Stimulated activated CD8-positive, alpha-beta memory T cell treated with anti-CD3 and anti-CD28 coated beads, Interleukin-15, amount 100 ng/mL, for 4 hours (primary cell): ENCODE results near the gene ACADVL.

ENCODE experiments used
- DNase-seq, 2 donors: peaks; one replicate each; pipeline ENCODE4 v3.0.0-alpha.2; 2020; ENCODE audit warnings: low read depth in 2 of 2

Gene ACADVL

DNA sequence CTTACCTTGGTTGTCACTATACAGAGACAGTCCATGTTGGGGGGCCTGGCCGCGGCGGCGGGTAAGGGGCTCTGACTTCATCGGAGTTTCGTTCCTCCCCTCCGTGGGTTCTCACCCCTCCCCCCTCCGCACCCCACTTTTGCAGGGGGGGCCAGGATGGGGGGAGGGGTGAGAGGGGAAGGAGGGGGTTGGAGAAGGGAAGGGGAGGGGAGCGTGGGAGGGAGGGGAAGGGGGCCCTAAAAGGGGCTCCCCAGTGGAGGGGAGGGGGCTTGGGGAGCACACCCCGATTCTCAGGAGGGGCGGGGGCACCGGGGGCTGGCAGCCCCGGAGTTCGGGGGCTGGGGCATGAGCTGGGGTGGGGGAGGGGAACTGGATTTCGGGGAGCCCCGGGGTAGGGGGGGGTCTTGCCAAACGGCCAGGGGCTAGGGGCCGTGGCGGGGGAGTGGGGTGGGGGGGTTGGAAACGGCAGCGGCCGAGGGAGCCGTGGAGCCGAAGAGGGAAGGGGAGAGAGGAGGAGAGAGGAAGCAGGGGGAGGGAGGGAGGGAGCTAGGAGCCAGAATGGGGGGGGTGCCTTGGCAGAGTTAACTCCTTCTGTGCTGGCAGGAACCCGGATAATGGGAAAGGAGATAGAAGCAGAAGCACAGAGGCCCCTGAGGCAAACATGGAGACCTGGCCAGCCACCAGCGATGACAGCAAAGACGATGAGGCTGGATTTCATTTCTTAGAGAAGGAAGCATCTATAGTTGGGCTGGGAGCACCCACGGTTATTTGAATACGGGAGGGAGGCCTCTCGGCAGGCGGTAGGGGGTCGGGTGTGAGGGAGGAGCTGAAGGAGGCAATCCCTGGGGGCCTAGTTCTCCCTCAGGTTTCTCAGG lies 2.4 kb upstream of the ACADVL start:
- no peak for DNase-seq

DNA sequence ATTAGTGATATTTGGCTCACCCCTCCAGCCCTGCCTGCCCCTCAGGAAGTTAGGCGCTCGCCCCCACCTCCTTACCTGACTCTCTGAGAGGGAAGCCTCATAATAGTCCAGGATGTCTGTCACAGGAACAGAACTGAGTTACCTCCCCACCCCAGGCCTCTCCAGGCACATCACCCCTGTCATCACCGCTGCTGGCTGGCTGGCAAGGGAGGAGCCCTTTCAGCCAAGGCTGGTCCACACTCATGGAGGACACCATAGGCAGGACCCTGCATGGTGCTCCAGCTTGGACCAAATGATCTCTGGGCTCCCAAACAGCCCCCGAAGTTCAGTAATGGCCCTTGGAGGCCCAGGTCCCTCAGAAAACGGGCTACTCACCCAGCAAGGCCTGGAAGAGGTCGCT lies 1.6 kb upstream of the ACADVL start:
- DNase-seq = no peak

DNA sequence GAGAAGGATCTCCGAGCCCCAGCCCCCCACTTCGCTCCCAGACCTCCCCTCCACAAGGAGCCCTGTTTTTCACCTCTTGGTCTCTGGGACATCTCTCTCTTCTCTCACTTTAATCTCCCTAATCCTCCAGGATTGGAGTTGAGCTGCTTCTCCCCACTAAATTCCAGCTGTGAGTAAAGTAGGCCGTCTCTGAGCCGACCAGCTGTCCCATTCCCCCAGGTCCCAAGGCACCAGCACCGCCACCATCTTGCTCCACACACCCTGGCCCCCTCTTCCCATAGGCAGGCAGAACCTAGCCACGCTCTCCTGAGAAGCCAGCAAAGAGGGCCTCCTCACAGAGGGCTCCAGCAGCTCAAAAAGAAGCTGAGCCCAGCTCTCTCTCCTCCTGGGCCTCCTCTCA lies 980 bp upstream of the ACADVL start:
- no peak for DNase-seq

DNA sequence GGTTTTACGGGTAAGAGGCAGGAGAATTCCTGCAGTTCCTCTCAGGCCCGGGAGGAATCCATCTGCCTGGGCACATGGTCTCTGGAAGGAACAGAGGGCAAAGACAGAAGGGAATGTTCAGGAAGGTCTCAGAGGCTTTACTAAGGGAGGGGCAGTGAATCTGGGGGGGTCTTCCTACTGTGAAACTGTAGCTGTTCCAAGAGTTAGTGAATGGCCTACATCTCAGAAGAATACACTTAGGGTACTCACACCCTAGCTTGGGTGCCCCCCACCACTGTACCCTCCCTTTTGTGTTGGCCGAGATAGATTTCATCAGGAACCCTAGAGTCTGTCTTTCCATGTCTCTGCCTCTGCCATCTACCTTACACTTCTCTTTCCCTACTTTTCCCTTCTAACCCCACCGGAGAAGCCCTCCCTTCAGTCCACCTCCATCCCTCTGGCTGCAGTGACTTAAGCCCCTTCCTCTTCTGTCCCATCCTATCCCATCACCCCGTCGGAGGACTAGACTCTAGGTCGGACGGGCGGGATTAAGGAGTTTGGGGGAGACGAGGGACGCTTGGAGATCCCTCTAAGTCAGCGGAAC lies 418 bp upstream of the ACADVL start:
- DNase-seq = no peak

DNA sequence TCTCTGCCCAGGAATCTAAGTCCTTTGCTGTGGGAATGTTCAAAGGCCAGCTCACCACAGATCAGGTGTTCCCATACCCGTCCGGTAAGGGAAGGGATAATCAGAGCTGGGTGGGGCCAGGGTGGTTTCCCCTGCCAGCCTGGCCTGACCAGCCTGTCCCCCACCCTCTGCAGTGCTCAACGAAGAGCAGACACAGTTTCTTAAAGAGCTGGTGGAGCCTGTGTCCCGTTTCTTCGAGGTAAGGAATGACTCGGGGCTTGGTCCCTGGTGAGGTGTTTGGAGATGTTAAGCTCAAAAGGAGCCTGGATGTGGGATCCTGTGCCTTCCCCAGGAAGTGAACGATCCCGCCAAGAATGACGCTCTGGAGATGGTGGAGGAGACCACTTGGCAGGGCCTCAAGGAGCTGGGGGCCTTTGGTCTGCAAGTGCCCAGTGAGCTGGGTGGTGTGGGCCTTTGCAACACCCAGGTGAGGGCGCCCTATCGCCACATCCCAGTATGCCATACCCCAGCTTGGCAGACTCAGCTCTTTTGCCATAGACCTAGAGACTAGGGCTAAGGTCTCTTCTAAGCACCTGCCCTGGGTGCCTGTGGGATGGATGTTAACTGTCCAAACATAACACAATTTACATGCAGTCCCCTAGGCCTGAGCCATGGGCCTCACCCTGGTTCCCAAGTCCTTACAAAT lies 997 bp downstream of the ACADVL start:
- DNase-seq = peak in 1 of 2 donors; percentile 24

DNA sequence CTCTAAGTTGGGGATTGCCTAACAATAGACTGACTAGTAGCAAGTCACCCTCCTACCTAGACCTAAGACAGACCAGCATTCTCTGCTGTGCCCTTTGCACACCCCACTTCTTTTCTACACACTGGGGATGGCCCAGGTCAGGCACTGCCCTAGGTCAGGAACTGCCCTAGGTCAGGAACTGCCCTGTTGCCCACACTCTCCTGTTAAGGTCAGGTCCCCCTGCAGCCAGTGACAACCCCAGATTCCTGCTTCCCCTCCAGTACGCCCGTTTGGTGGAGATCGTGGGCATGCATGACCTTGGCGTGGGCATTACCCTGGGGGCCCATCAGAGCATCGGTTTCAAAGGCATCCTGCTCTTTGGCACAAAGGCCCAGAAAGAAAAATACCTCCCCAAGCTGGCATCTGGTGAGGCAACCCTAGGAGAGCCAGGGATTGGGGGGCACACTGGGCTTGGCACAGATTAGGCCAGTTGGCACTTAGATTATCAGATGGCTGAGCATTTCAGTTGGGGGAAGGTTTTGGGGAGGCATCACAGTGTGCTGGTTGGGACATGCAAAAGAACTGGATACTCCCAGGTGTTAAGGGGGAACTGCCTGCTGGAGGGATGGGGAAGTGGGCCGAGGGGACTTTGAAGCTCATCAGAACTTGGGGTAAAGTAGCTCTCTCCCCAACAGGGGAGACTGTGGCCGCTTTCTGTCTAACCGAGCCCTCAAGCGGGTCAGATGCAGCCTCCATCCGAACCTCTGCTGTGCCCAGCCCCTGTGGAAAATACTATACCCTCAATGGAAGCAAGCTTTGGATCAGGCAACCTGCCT lies 1.7 kb downstream of the ACADVL start:
- DNase-seq = no peak

DNA sequence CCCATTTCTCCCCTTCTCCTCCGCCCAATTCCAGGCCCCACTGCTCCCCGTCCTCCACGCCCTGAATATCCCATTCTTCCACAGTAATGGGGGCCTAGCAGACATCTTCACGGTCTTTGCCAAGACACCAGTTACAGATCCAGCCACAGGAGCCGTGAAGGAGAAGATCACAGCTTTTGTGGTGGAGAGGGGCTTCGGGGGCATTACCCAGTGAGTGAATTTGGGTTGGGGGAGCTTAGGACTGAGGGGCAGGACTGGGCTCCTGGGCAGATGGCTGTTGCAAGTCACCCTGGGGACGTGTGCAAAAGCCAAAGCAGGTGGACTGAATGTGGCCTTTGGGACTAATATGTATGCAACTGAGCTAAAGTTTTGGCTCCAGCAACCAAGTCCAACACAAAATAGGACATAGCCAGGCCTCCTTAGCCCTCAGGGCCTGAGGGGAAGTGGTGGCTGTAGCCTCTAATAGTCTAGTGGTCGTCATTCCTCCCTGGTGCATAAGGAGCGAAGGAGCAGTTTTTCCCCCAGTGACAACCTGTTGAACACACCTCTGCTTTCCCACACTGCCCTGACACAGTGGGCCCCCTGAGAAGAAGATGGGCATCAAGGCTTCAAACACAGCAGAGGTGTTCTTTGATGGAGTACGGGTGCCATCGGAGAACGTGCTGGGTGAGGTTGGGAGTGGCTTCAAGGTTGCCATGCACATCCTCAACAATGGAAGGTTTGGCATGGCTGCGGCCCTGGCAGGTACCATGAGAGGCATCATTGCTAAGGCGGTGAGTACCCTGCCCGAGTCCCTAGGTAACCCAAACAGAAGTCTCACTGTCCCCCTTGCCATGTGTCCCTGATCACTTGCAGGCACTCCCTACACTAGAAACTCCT lies 2.6 kb downstream of the ACADVL start:
- DNase-seq = no peak

DNA sequence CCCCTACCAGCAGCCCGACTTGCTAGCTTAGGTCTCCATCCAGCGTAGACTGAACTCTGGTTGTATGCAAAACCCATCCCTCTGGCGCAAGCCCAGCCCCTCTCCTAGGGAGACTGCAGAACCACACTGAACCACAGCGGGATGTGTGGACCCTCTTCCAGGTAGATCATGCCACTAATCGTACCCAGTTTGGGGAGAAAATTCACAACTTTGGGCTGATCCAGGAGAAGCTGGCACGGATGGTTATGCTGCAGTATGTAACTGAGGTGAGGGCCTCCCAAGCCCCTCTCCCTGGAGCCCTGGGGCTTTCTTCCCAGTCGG lies 3.2 kb downstream of the ACADVL start:
- no peak for DNase-seq

DNA sequence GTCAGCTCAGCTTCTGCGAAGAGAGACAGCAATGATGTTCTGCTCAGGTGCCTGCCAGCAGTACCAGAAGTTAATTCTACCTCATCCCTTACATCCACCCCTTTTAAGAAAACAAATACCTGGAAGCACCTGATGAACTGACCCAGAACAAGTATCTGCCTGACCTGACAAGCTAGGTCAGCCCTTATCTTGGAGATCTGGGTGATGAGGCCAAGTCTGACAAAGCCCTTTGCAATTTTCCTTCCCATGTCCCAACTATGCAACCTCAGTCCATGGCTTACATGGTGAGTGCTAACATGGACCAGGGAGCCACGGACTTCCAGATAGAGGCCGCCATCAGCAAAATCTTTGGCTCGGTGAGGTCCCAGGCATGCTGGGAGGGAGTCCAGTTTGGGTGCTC lies 3.6 kb downstream of the ACADVL start:
- DNase-seq = no peak

DNA sequence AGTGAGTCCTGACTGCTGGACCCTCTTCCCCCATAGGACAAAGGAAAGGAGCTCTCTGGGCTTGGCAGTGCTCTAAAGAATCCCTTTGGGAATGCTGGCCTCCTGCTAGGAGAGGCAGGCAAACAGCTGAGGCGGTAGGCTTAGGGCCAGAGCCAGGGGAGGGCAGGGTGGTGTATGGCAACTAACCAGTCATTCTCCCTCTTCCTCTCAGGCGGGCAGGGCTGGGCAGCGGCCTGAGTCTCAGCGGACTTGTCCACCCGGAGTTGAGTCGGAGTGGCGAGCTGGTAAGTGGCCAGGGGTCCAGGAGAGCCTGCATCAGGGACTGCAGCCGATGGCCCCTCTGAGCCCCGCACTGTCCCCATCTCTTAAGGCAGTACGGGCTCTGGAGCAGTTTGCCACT lies 4.4 kb downstream of the ACADVL start:
- DNase-seq = no peak

DNA sequence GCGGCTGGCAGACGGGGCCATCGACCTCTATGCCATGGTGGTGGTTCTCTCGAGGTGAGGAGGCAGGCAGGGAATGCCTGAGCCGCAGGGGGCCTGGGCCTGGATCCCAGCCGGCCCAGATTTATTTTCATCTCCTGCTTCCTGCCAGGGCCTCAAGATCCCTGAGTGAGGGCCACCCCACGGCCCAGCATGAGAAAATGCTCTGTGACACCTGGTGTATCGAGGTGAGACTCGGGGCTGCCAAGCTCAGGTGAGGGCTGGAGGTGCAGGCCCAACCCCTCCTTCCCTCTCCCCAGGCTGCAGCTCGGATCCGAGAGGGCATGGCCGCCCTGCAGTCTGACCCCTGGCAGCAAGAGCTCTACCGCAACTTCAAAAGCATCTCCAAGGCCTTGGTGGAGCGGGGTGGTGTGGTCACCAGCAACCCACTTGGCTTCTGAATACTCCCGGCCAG lies 4.9 kb downstream of the ACADVL start:
- DNase-seq = no peak

DNA sequence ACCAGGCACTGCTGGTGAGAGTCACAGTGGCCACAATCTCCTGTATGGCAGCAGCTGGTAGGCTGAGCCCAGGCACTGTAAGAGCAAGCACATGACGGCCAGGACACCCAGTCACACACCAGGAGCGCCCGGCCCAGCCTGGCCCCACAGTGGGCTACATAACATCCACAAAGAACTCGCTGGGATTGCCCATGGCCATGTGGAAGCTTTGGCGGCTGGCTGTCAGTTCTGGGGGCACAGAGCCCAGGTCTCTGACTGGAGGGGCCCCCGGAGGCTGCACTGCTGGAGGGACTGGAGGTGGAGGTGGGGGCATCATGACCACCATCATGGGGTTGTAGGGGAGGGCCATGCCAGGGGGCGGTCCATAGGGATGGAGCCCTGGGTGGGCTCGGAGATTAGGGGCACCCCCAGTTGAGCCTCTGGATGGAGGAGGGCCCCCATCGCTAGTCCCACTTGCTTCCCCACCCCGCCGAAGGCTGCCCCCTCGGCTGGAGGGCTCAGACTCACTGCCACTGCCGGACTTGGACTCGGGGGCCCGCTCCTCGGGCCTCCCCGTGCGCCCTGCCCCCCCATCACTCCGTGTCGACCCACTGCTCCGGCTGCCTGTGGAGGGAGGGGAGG lies 6.1 kb downstream of the ACADVL start:
- no peak for DNase-seq

DNA sequence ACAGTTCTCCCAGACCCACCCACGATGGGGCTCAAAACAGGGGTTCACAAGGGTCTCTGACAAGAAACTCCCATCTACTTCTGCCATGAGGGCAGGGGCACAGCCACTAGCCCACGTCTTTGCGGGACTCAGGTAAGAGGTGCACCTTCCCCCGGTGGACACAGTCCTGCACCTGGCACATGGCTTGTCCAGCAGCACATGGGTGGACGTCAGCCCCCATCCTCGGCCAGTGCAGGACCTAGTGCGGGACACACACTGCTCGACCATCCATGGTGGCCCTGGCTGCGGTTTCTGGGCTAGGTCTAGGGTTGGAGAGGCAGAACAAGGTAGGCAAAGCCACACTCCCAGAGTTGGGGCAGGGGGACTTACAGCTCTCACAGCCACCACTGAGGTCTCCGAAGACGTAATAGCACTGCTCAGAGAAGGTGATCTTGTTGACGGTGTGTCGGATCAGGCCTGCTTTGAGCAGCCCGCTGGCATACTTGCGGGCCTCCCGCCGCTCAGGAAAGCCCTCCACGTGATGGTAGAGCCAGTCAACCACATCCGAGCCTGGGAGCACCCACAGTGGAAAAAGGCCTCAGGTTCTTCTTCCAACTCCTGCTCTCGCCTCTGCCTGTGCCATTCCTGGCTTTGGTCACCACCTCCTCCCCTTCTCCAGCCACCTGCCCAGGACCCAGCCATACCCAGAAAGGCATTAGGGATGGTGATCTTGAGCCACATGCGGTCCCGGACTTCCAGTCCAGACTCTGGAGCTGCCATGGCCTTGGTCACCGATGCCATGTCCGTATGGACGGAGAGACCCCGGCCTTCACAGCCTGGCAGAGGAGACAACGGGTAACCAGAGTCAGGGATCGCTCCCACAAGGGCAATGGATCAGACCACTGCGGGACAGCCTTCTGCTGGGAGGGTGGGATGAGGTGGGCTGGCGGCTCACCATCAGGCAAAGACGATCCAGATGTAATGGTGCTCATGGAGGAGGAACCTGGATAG lies 7.3 kb downstream of the ACADVL start:
- DNase-seq = no peak

DNA sequence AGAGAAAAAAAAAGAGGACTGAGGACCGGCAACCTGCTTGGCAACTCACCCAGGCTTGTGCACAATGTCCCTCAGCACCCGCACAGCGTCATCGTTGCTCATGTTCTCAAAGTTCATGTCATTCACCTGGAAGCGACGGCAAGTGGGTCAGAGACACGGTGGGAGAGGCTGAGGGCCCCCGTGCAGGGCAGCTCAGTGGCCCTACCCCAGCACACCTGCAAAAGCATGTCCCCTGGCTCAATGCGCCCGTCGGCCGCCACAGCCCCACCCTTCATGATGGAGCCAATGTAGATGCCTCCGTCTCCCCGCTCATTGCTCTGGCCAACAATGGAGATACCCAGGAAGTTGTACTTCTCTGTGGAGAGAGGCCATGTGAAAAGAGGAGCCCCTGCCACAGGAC lies 9.2 kb downstream of the ACADVL start:
- no peak for DNase-seq

DNA sequence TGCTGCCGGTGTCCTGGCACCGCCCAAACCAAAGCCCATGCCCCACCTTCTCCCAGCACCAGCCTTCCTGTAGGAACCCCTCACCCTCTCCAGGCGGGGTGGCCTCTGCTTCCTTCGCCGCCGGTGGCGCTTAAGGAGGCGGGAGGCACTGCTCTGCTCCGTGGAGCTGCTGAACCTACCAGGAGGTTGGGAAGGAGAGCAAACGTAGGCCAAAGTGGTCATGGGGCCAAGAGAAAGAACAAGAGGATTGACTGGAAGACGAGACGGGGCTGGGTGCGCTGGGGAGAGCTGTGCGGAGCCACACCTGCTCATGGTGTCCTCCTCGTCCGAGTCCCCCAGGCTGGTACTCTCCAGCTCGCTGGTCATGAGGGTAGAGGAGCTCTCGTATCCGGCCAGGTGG lies 9.8 kb downstream of the ACADVL start:
- DNase-seq = no peak

DNA sequence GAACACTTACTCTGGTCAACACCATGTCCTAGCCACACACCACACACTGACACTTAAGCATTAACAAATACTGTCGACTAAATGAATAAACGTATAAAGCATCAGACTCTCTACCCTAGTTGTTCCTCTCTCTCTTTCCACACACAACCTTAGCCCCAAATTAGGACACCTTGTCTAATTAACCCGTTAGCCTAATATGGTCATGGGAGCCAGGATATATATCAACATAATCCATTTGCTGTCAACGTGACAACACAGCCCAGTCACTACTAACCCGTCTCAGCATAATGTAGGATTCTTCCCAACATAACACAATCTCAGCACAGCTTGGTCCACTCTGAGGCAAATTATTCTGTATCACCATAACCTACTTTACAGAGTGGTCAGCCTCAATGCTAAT lies 12.4 kb downstream of the ACADVL start:
- DNase-seq = no peak

DNA sequence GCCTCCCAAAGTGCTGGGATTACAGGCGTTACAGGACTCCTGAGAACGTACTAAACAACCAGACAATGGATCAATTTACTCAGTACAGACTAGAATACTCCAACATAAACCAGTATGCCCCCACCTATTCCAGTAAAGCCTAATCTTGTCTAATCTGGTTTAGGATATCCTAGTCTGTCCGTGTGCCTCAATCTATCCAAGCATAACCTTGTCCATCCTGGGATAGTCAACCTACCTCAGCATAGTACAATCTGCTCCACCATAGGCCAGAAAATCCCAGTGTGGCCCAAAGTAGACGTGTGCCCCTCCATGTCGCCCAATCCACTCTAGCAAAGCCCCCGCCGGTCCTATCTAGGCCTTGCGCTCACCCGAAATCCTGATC lies 14.0 kb downstream of the ACADVL start:
- DNase-seq = no peak

DNA sequence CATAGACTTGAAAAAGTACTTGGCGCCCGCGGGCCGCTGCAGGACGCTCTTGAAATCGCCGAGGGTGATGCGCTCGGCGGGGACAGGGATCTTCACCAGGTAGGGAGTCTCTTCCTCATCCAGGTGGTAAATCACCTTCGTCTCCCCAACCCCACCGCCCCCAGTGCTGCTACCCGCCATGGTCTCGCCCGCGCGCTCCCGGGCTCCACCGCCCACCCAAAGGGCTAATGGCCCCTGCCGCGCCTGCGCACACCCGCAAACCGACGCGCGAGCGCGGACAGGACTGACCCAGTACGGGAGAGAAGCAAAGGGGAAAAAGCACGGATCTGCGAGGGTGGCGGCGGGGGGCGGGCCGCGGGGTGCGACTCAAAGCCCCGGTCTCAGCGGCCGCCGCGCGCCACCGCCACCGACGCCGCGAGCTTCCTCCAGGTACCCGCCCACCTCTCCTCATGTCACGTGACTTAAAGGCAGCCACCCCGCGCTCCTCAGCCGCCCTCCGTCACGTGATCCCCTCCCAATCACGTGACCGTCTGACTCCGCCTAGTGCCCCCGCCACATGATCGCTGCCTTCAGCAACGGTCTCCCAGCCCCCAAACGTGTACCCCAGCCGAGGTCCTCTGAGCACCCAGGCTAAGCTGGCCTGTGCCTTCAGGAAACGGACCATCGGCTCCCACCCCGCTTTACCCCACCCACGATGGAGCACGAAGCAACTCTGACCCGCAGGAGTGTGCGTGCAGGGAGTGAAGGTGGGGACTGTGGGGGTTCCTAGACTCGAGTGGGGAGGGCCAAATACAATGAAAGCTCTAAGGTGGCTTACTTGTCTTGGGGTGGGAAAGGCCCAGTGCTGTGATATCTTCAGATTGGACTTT lies 14.6 kb downstream of the ACADVL start, which contains the start of gene DVL2:
Gene DVL2 (minus strand): TSS at position 435 of the 869 bp plus-strand sequence. CDS start 255 bp downstream, at position 180.
- DNase-seq = peak; percentile 90 to 92
